ENCODE measurements around the gene CCDC171. TPM values are rescaled to one million over a fixed set of nuclear protein-coding genes. Genes with fewer than 3 reads are reported as not detected.

The CCDC171 gene
- total RNA-seq (5.1 TPM), polyA plus RNA-seq (ENCODE audit: insufficient read depth, low read depth, low replicate concordance) (1.2 TPM)
- long read RNA-seq, donor 1 = 0 reads
- long read RNA-seq, donor 2 = 0 reads
- long read RNA-seq, donor 3 = 0 reads
- long read RNA-seq, donor 4 = 0 reads
- long read RNA-seq, donor 5 = 0 reads
- long read RNA-seq, donor 6 = 0 reads
- long read RNA-seq, donor 7 = 0 reads
- long read RNA-seq, donor 8 = 0 reads
- long read RNA-seq, donor 9 = 0 reads
- long read RNA-seq, donor 10 = 0 reads

- H3K4me3 ChIP-seq (ENCODE audit: low read length in 3 of 3) = peak within 1 kb of the TSS; percentile 87 to 99 (median 88)
- no peaks in the 10 kb centered on the region for H3K36me3 ChIP-seq (ENCODE audit: control insufficient read depth in 2 of 3, insufficient read depth in 3 of 3, low read length in 3 of 3)
- H3K27ac ChIP-seq (ENCODE audit: low read depth in 2 of 2, low read length in 2 of 2) = peak within 1 kb of the TSS; percentile 72 to 84
- TF ChIP-seq CTCF (IDR thresholded peaks at IDR 0.05; ENCODE audit: borderline replicate concordance, extremely low read depth, insufficient read depth) = no peak
- FAIRE-seq (no peak), DNase-seq (peak; percentile 96 to 99 (median 97))
- no peaks in the 10 kb centered on the region for H3K27me3 ChIP-seq (ENCODE audit: control insufficient read depth, insufficient read depth, low read length)
- H3K4me1 ChIP-seq (ENCODE audit: control insufficient read depth in 2 of 3, insufficient read depth in 2 of 3, low read depth in 1 of 3, low read length in 3 of 3) = no peaks in the 10 kb centered on the region
- intact Hi-C loops (cut with DNase I) = no loop called here
- no peaks in the 10 kb centered on the region for H3K9me3 ChIP-seq (ENCODE audit: control insufficient read depth in 2 of 3, insufficient read depth in 1 of 3, low read length in 3 of 3)
- peak within 1 kb of the TSS; percentile 87 to 96 (median 90) for H3K9ac ChIP-seq (ENCODE audit: low read length in 3 of 3)
Observed at GRCh38 chr9:15552636-15553527, at the start of gene CCDC171. CCDC171 (plus strand) TSS chr9:15553043; CDS start chr9:15564089, 11,046 bp downstream.

DNA sequence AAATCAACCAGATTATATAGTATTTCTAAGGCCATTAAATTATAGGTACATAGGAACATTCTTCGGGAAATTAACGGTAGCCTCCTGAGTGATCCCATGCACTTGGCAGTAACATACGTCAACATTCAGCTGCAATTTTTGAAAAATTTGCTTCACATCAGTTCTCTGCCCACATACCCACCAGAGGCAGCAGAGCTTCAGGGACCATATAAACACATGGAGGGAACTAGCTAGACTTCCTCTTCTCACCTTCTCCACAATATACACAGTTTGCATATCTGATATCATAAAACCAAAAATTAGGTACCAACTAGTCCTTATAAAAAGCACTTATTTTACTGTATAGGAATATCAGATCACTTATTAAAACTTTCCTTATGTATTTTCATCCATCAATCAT, 46.9 kb upstream of the CCDC171 start:
- Histone ChIP-seq H3K36me3 (ENCODE audit: control insufficient read depth in 2 of 3, insufficient read depth in 3 of 3, low read length in 3 of 3) (peaks cover 5 to 6% (median 6%) of the 10 kb centered on the region in 3 donors), H3K27me3 (ENCODE audit: control insufficient read depth, insufficient read depth, low read length) (no peaks in the 10 kb centered on the region), H3K27ac (ENCODE audit: low read depth in 2 of 2, low read length in 2 of 2) (no peak overlapping the region), H3K4me3 (ENCODE audit: low read length in 3 of 3) (no peak overlapping the region), H3K4me1 (ENCODE audit: control insufficient read depth in 2 of 3, insufficient read depth in 2 of 3, low read depth in 1 of 3, low read length in 3 of 3) (peaks cover 0 to 3% (median 0%) of the 10 kb centered on the region in 3 donors), H3K9ac (ENCODE audit: low read length in 3 of 3) (no peak overlapping the region), H3K9me3 (ENCODE audit: control insufficient read depth in 2 of 3, insufficient read depth in 1 of 3, low read length in 3 of 3) (no peaks in the 10 kb centered on the region)
- FAIRE-seq (no peak), DNase-seq (no peak)
- TF ChIP-seq CTCF (IDR thresholded peaks at IDR 0.05; ENCODE audit: borderline replicate concordance, extremely low read depth, insufficient read depth) = no peak
- intact Hi-C loops (cut with DNase I) = no loop called here

- DNase-seq (peak; percentile 70 to 86 (median 71)), FAIRE-seq (no peak)
- Histone ChIP-seq H3K4me1 (ENCODE audit: control insufficient read depth in 2 of 3, insufficient read depth in 2 of 3, low read depth in 1 of 3, low read length in 3 of 3) (peaks cover 0 to 3% (median 0%) of the 10 kb centered on the region in 3 donors), H3K27ac (ENCODE audit: low read depth in 2 of 2, low read length in 2 of 2) (peak overlapping the region; percentile 94), H3K4me3 (ENCODE audit: low read length in 3 of 3) (peak overlapping the region; percentile 61 to 85 (median 78)), H3K36me3 (ENCODE audit: control insufficient read depth in 2 of 3, insufficient read depth in 3 of 3, low read length in 3 of 3) (peaks cover 3 to 5% (median 3%) of the 10 kb centered on the region in 3 donors), H3K27me3 (ENCODE audit: control insufficient read depth, insufficient read depth, low read length) (no peaks in the 10 kb centered on the region), H3K9ac (ENCODE audit: low read length in 3 of 3) (peak overlapping the region; percentile 20 to 69 (median 63)), H3K9me3 (ENCODE audit: control insufficient read depth in 2 of 3, insufficient read depth in 1 of 3, low read length in 3 of 3) (no peaks in the 10 kb centered on the region)
- intact Hi-C loops (cut with DNase I) = no loop called here
- no peak for TF ChIP-seq CTCF (IDR thresholded peaks at IDR 0.05; ENCODE audit: borderline replicate concordance, extremely low read depth, insufficient read depth)
Observed at GRCh38 chr9:15509931-15510788, 42.7 kb upstream of the CCDC171 start.

Data from kidney (tissue), 22 donors.